H1 (cell line): Measurements from ENCODE around the gene LRCH1. TPM values are rescaled to one million over a fixed set of nuclear protein-coding genes. Genes with fewer than 3 reads are reported as not detected.

Experiments used
- ATF2 ChIP-seq: IDR thresholded peaks from 2 replicates; pipeline ENCODE4 v1.6.1; 2012; ENCODE audit warnings: low read length, inconsistent platforms
- JUN ChIP-seq: IDR thresholded peaks from 2 replicates; pipeline ENCODE4 v1.6.1; 2011; ENCODE audit warnings: low read depth, mild to moderate bottlenecking, improper control_type of control experiment, low read length
- RFX5 ChIP-seq: IDR thresholded peaks from 2 replicates; pipeline ENCODE4 v1.6.1; 2011; ENCODE audit warnings: low read depth, low read length, improper control_type of control experiment, borderline replicate concordance
- SAP30 ChIP-seq: fragments of 300-600 bp; sonication (generic); IDR thresholded peaks from 2 replicates; pipeline ENCODE4 v1.7.1; 2012; ENCODE audit warnings: low read length, moderate library complexity, mild to moderate bottlenecking, inconsistent platforms; ENCODE audit not compliant: insufficient read depth, insufficient replicate concordance
- SIN3A ChIP-seq, 2 experiments: IDR thresholded peaks in 1 of 2; conservative IDR thresholded peaks in 1 of 2; 2 replicates each; pipeline ENCODE4 v1.6.1; 2011 to 2012; ENCODE audit warnings: low read length in 2 of 2, improper control_type of control experiment in 1 of 2, low read depth in 1 of 2, mild to moderate bottlenecking in 1 of 2
- SP1 ChIP-seq: IDR thresholded peaks from 2 replicates; pipeline ENCODE4 v1.6.1; 2011; ENCODE audit warnings: low read depth, low read length
- polyA plus RNA-seq, 7 experiments: library from polyadenylated mRNA; depleted of rRNA in 3 of 7; stranded (reverse) in 5 of 7; unstranded in 2 of 7; fragments of >200 nt in 5 of 7; fragments of 200-250 nt in 2 of 7; gene quantifications; 1 replicate in 5 of 7; 2 replicates in 1 of 7; 4 replicates in 1 of 7; pipeline versions ENCODE4 v1.2.1 to v1.2.3, GENCODE V29; 2011 to 2013; ENCODE audit warnings: missing spikeins in 2 of 7, mixed read lengths in 2 of 7
- total RNA-seq: library from RNA; stranded (reverse); fragmentation: NEBNext Ultra II Directional; extraction: Animal tissue kit (Norgen Biotek cat#: 25700); gene quantifications from 2 replicates; pipeline ENCODE4 v1.2.1, GENCODE V29; 2021

The LRCH1 gene
- total and polyA plus RNA-seq, 2 of the 8 experiments (the other 6 are each of a cell fraction or from before 2014, with no cell fraction given) = 3.0 to 10.1 TPM

- TF ChIP-seq JUN (no peak), ATF2 (no peak), SIN3A (conservative IDR thresholded peaks at IDR 0.05 in 1 of 2, IDR thresholded peaks at IDR 0.05 in 1 of 2; ENCODE audit: low read depth in 1 of 2, low read length in 2 of 2) (no peak), SP1 (no peak), SAP30 (no peak), RFX5 (no peak)
Measured at GRCh38 chr13:46717275-46717674, 164.3 kb downstream of the LRCH1 start (continued).
